ENCODE data around the gene NECTIN4.
"Not testable (repeated sequence)": the region's sequence is repeated elsewhere in the genome, so short reads cannot be mapped to it uniquely, and the experiment has no call there.

NECTIN4 gene

DNA sequence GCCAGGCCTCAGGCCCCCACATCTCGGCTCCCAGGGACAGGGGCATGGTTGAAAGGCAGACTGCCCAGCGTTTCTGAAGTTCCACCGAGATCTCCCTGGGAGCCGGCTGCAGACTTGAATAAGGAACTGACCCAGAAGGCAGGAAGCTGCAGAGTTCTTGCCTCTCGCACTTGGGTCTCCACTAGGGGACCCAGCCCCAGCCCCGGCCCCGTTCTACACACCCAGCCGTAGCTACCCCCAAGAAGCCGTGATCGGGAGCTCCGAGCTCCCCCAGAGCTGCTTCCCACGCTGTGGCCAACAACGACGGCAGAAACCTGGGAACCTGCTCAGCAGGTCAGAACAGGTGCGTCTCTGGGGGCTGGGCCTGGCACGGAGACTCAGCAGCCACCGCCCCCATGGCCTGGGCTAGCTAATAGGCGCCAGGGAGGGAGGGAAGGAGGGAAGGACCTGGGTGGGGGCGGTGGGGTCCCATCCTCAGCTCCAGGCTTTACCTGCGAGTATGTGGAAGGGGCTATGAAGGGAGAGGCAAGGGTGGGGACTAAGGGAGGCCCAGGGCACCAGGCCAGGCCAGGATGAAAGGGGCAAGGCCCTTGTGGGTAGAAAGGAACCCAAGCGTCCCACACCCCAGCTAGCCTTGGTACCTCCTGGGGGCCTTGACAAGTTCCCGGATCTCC lies at the start of gene NECTIN4:
Gene NECTIN4 (minus strand): TSS at position 308 of the 674 bp plus-strand sequence. CDS start 262 bp downstream, at position 46.
- DNase-seq, result no peak

DNA sequence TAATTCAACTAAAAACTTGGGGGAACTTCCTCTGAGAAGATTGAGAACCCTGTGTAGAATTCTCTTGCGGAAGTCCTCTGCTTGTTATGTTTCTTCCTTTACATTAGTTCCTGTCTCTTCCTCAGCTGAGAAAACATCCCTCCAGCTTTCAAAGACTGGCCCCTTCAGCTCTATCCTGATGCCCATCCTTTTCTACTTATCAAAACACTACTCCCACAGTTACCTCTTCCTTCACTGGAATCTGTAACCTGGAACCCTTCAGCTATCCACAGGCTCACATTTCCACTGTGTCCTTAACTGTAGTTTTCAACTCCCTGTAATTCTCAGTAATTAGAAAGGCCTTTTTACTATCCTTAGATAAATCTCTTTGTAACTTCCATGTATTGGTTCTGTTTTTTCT lies 49.1 kb upstream of the NECTIN4 start:
- DNase-seq, result no peak

DNA sequence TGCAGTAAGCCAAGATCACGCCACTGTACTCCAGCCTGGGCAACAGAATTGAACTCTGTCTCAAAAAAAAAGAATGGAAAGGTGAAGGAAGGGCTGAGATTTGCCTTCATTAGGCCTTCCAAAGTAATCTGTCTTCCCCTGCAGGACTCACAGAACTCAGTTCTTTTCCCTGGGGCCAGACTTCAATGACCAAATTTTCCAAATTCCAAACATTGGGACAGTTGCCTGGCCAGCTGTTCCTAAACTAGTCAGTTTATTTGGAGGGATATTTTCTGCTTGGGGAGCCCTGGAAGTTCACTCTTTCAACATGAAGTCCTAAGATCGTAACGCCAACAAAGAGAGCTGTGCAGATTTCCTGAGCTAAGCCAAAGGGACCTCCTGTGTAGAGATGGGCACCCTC lies 48.5 kb upstream of the NECTIN4 start:
- no peak for DNase-seq

DNA sequence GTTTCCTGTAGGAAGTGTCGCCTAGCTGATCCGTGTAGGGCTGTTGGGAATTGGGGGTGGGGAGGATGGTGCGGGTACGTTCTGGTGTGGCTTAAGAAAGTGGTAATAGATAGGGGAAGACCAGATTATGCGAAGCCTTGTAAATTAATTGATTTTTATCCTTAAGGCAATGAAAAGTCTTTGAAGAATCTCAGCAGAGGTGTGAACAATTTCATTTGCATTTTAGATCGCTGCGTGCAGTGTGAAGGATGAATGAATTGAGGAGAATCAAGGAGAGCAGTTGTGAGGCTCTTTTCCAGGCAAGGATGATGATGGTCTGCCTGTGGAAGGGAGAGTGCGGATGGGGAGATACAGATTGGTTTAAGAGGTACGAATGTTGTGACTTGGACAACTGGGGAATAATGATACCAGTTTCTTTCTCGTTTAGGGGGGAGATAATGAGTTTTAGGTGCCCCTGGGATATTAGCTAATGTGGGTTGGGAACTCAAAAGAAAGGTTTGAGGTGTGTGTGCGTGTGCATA lies 43.9 kb upstream of the NECTIN4 start:
- peak; percentile 20 for DNase-seq

DNA sequence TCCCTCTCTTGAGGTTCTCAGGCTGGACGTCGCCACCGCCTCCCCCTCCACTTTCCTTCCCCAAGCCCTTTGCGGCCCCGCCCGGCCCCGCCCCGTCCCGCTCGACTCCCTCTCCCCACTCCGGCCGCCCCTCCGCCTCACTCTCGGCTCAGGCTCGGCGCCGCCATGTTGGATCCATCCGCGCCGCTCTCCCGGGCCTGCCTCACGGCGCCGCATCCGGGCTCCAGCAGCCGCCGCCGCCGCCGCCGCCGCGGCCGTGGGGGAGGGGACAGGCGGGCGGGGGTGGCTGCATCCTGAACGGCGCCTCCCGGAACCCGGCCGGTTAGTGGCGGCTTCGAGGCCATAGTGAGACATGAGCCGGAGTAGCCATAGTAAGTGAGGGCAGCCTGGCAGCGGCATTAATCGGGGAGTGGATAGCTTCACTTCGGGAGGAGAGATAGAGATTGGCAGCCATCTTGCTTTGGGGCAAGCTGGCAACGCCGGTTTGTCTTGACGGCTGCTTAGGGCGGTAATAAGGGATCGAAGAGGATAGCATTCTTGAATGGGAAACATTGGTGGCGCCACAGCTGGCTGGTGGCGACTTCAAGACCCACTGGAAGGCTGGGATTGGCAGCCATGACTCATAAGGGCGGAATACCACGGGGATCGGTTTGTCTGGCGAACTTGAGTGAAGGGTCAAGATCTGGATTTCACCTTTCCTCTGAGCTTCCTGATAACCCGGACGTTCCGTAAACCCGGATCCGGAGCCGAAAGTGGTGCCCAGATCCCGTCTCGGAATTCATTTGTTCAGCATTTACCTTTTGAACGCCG lies 43.3 kb upstream of the NECTIN4 start, which contains the start of gene DEDD:
Gene DEDD (minus strand): TSS at position 258 of the 810 bp plus-strand sequence. CDS start 8,205 bp downstream, outside the sequence.
- DNase-seq, result peak; percentile 99

DNA sequence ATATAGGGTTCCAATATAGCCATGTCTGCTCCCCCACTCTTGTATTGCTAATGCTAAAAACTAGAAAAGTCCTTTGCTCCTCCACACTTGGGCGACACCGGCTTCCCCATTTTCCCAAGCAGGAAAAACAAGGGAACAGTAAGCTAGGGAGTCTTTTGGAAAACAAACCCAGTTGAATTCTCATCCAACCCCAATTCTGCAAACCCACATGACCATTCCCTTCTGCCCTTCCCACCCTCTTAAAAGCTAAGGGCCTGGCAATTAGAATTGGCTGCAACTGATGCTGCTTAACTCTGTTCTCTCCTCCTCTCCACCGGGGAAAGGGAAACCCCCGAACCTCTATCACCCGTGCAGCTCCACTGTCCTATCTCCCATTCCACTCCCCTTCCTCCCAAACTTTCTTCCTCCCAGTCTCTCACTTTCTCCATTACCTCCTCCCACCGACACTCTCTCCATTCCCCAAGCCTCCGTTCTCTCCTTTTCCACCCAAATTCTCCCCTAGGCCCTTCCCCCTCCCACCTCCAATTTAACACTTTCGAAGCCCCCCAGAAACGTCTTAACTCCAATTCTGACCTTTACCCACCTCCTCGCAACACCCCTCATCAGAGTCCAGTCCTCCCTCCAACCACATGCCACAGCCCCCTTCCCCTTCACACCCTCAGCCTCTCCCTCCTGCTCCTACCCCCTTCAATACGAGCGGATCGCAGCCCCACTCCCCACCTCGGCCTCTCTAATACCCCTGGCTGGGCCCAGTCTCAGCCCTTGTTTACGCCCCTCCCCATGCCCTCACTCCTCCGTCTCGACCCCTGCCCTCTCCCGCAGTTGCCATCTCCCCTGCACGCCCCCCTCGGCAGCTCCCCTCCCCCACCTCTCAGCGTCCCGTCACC lies 42.4 kb upstream of the NECTIN4 start:
- peak; percentile 31 for DNase-seq

DNA sequence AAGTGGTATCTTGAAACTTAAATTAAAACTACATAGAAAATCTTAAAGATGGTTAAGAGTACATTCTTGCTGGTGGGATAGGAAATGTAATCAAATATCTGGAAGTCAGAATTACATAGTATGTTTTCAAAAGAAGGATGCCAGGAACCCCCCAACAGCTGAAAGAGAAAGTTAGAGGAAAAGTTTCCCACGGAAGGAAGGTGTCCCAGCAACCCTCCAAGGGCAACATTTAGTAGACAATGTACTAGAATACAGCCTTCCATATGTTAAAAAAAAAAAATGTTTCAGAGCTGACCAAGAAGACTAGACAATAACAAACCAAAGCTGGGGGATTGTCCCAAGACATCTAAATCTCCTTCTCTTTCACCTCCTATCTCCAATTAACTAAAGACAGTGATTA lies 40.9 kb upstream of the NECTIN4 start:
- no peak for DNase-seq

DNA sequence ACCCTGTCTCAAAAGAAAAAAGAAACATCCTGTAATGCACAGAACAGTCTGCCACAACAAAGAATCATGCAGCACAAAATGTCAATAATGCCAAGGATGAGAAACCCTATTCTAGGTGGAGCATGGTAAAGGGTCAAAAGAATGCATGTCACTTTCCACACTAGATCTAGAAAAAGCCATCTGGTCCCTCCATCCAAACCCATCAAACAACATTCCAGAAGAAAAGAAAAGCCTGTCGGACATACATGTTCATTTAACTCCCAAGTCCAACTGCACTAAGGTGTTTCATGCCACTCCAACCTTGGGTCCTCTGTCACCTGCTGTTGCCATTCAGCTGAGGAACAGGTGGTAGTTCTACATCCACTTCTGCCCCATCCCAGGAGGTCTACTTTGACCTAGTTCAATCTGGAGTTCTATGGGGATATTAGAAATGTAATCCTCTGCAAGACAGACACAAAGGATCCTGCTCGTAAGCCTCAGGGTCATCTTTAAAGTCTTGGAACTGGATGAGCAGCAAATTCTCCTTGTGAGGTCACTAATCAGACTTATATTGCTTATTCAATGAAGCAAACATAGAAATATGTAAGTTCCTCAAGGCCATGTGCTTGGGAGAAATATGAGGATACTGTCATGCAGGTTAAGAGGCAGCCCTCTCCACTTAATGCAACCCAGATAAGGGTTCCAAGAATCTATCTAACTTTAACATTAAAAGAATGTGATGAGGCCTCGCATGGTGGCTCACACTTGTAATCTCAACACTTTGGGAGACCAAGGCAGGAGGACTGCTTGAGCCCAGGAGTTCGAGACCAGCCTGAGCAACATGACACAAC lies 39.4 kb upstream of the NECTIN4 start:
- DNase-seq, result no peak

DNA sequence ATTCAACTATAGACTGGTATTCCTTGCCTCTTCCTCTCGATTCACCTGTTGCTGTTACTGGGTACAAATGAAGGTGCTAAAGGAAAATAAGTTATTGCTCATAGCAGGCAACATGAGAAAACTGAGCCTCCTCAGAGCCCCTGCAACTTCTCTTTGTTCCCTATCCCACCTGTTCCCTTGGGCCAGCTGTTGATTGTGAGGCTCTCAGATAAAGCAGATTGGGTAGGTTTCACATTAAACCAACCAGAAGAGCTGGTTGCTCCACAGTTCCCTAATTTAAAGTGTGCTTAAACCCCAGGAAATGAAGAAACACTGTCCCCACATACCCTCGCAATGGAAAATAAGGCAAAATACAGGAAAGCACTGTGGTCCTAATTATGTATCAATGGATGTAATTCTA lies 38.3 kb upstream of the NECTIN4 start:
- DNase-seq, result peak; percentile 37

DNA sequence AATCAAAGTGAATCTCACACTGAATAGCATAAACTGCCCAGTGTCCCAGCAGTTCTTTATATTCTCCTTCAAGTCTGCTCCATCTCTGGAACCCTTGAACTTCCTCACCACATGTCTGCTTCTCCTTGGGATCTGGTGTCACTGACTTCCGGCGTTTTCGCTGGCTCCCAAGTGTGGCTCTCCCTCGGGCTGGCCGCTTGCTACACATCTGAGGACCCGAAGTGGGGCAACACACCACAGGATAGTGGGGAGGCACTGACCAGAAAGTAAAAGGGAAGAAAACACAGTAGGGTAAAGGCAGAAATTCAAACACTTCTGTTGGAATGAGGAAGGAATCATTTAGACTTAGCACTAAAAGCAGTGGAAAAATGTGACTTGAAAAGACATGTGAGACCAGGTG lies 33.6 kb upstream of the NECTIN4 start:
- DNase-seq, result no peak

DNA sequence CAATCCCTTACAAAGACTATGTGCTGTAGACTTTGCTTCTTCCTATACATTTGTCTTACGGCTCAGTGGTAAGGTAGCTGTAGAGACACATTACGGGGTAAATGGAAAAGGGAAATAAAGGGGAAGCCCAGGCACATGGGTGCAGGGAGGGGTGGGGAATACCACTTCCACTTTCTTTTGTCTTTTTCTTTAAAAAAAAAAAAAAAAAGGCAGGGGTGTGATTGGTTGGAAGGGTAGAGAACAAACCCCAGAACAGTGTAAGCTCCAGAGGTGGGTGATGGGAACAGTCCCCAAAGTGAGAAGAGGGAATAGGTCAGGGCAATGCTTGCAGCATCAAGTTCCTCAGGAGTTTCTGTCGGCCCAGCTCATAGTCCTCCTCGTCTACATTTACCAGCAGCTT lies 32.5 kb upstream of the NECTIN4 start:
- no peak for DNase-seq

DNA sequence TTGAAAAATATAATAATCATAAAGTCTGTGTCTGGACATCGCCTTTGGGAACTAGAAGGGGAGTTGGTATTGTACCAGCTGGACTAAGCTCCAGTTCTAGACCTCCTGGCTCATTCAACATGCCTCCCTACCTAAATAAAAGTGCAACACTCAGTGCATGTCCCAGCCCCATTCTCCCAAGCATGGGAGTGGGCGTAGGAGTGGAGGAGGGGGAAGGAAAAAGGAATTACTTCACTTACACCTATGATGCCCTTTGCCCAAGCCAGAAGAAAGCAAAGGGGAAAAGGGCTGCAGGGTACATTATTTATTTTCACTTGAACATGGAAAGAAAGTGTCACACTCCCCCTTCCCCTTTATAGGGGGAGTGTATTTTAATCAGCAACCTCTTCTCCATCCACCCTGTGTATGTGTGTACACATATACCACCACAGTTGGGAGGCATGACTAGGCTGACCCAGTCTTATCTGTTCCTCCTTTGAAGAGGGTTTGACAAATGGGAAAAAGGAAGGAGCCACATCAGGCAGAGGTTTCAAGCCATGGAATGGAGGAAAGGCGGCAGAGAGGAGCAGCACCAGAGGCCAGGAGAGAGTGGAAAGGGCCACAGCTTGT lies 31.8 kb upstream of the NECTIN4 start:
- no peak for DNase-seq

DNA sequence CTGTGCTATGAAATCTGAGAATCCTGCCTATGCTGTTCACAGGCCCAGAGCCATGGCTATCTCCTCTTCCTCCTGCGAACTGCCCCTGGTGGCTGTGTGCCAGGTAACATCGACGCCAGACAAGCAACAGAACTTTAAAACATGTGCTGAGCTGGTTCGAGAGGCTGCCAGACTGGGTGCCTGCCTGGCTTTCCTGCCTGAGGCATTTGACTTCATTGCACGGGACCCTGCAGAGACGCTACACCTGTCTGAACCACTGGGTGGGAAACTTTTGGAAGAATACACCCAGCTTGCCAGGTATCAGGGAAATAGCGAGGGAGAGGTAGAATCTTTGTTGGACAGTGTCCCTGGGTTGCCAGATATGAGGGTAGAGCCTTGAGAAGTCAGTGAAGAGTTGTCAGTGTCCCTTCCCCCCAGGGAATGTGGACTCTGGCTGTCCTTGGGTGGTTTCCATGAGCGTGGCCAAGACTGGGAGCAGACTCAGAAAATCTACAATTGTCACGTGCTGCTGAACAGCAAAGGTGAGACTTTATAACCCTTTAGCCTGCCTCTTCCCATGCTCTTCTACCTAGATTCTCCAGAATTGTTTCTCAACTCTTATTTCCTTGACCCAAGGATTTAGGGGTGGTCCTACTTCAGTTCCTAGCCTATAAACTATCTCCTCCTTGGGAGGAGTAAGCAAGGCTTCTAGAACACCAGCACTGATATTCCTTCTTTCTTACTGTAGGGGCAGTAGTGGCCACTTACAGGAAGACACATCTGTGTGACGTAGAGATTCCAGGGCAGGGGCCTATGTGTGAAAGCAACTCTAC lies 29.9 kb upstream of the NECTIN4 start:
- DNase-seq, result peak; percentile 90

DNA sequence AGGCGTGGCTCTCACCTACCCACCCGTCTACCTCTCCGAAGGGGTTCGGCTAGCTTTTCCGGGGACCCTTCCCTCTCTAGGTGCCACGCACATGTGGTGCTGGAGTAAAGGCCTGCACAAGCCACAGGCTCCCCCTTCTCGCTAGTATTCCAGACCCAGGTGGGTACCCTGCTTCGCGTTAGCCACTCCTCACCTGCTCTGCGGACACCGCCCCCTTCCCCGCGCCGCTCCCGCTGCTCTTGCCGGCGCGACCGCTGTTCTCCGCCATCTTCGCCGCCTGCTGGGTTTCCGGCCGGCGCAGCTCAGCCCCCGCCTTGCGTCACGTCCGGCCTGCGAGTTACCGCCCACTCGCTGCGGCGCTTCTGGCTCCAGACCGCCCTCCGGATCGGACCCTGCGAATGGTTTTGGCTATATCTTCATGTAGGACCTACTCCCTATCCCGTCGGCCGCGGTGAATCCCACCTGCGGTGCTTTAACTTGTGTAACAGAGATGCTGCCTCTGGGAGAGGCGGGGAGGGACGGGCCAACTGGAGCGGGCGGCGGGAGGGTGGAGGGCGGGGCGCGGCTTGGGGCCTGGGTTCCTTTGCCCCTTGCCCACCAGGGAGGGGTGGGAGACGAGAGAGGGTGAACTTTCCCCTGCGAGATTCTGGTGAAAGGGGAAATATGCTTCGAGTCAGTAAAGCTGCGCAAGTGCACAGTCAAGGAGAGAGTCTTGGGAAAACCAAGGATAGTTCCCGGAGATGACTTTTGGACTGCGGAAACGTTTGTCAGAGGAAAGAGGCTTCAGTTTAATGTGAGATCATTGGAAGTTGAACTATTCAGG lies 28.6 kb upstream of the NECTIN4 start, which contains the start of the genes NIT1 and PFDN2:
Gene NIT1 (plus strand): TSS at position 347 of the 823 bp plus-strand sequence. CDS start 72 bp downstream, at position 419.
Gene PFDN2 (minus strand): TSS at position 279 of the 823 bp plus-strand sequence. CDS start 11 bp downstream, at position 268.
- peak; percentile 91 for DNase-seq

DNA sequence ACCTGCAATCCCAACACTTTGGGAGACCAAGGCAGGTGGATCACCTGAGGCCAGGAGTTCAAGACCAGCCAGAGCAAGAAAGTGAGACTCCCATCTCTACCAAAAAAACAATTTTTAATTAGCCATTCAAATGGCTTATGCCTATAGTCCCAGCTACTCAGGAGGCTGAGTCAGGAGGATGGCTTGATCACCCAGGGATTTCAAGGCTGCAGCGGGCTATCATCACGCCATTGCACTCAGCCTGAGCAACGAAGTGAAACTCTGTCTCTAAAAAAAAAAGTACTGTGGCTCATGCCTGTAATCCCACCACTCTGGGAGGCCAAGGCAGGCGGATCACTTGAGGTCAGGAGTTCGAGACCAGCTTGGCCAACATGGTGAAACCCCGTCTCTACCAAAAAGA lies 26.6 kb upstream of the NECTIN4 start:
- DNase-seq, result not testable (repeated sequence)

DNA sequence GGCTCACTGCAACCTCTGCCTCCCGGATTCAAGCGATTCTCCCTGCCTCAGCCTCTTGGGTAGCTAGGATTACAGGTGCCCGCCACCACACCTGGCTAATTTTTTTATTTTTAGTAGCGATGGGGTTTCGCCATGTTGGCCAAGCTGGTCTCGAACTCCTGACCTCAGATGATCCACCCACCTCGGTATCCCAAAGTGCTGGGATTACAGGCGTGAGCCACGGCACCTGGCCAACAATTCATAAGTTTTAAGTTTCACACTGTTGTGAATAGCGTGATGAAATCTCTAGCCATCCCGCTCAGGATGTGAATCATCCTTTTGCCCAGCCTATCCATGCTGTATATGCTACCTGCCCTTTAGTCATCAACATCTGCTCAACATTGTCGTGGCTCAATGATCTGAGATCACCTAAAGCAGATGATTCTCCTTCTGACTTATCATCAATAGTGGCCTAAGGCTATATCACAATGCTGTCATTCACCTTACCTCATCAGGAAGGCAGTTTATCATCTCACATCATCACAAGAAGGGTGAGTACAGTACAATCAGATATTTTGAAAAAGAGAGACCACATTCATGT lies 25.9 kb upstream of the NECTIN4 start:
- DNase-seq, result no peak

DNA sequence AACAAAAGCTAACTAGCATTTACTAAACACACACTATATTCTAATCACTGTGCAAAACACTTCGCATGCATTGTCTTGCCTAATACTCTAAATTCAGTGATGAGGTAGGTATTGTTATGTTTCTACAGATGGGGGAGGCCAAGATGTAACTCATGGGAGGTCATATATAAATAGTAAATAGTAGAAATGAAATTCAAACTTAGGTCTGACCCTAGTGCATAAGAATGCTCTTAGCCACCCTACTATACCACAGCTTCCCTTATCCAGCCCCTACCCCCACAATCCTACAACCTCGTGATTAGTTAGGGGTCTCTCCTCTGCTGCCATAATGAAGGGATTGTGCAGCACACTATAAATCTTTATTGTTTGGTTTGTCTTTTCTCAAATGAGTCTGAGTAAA lies 25.2 kb upstream of the NECTIN4 start:
- no peak for DNase-seq

DNA sequence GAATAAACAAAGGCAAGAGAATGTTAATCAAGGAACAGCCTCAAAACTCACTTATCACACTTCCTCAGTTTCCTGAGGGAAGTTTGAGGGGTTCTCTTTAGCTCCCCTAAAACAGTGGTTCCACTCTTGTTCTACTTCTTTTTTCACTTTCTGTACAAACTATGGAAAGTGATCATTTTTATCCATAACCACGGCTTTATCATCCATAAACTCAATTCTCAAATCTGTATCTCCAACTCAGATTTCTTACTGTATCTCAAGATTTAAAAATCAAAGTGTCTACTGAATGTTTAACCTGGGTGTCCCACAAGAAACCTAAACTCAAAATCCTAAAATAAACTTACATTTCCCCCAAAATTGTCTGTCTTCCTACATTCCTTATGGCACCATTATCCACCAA lies 24.6 kb upstream of the NECTIN4 start:
- DNase-seq, result no peak

DNA sequence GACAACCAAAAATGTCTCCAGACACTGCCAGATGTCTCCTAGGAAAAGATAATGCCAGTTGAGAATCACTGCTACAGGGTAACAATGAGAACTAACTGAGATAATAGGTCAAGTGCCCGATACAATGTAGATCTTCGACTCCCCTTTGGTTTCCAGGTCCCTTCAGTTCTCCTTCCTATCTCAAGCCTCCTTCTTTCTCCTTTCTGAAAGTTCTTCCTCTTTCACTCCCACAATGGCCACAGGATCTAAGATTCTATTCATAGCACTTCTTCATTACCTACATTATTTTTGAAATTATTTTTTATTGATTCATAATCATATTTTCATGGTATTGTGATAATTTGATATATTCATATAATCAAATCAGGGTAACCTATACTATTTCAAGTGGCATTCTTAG lies 22.2 kb upstream of the NECTIN4 start:
- DNase-seq, result peak; percentile 37

Measured in hematopoietic multipotent progenitor cell treated with erythropoietin and hydrocortisone succinate and interleukin-3 and kit ligand, for 6 days (in vitro differentiated cells).